Measurements from ENCODE around the gene ADCYAP1R1.

The ADCYAP1R1 gene

DNA sequence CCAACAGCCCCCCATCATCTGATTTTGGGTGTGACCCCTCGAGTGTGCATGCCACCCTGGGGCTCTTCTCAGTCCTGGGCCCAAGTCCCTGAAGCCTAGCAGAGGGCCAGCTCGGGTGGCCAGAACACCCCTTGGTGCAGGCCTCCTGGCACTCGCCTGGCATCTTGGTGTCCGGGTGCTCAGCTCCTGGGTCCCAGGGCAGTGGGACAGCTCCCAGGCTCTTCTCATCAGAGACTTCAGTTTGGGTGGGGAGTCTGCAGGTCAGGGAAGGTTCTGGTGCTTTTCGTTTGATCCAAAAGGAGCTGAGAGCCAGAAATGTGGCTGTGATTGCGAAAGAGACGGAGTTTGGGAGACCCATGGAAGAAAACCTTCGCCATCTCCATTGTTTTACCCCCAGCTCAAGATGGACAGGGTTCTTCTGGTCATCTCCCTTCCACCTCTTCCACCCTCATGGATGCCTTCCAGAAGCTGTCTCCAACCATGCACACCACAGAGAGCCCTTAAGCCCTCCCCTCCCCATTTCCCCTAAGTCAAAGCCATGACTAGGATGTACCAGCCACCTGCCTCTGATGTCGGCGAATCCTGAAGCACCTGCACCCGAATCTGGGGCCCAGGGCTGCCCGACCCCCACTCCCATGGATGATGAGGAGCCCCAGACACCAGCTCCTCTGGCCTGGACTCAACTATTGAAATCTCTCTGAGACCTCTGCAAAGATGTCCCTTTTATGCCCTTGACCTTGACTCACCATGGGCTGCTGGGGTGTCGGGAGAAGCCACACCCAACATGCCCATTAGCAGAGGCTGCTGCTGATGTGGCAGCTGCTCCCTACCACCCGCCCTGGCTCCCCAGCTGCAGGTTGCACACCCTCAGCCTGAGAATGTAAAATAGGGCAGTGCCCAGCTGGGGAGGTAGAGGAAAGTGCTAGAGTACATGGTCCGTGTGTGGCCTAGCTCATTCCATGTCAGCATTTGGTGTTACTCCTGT, 55.3 kb downstream of the ADCYAP1R1 start:
- DNase-seq: peak; percentile 23

GRCh38 chr7:31108097-31108657, 56.1 kb downstream of the ADCYAP1R1 start:
- peak; percentile 0 for DNase-seq

DNA sequence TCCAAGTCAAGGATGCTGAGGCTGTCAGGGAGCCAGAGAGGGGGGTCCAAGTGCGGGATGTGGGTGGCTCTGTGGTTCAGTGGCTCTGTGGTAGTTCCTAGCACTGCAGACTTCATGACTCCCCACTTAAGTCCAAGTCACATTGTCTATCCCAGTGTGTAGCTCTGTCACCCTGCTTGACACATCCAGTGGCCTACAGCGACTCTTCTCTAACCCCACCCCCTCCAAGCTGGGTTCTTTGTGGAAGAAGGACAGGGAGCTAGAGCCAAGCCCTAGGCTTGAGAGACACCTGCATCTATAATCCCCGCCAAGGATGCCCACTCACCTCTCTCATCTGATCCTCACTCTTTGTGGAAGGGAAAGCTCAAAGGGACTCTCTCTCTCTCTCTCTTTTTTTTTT, 57.6 kb downstream of the ADCYAP1R1 start:
- no peak for DNase-seq

- DNase-seq: no peak
These were observed 58.4 kb downstream of the ADCYAP1R1 start for GRCh38 chr7:31110331-31111108.

DNA sequence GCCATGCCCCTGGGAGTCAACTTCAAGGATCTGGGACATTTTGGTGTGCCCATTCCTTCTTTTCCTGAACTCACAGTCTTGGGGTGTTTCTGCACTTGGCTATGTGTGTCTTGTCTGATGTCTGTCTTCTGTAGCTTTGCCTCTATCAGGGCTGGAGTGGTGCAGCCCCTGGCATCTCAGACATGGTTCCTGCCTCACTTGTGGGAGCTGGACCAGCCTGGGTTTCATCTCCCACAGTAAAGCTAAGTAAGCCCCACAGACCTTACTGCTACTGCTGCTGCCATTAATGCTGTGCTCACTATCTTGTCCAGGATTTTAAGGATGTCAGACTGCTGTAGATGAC, 59.0 kb downstream of the ADCYAP1R1 start:
- no peak for DNase-seq

GRCh38 chr7:31113660-31114059, 61.6 kb downstream of the ADCYAP1R1 start:
- no peak for DNase-seq

DNA sequence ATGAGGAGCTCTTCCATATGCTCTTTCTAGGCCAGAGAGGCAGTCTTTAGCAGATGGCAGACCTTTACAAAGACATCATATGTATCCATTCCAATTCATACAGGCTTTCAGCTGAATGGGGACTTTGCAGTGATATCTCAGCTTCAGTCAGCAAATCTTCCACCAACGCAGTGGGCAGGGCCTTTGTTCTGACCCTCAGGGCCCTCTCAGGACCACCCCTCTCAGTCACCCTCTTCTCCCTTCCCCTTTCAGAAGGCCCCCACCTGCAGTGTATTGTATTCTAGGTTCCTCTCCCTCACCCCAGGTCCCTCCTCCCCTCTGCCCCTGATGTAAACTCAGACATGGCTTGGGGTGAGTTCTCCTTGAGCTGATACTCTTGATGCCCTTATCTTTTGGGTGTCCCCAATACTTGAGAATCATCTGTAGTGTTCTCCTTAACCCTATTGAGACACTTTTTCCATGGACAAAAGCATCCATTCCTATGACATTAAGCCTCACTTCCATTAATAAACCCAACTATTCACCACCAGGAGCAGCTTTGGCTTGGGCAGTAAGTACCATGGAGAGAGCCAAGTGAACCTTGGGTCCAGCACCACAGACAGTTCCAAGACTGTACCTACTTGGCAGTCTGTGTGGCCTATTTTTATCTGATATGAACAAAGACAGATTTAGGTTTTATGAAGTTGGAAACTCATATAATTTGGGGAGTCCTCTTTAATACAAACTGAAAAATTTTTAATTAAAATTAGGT, 62.7 kb downstream of the ADCYAP1R1 start:
- DNase-seq: no peak

DNA sequence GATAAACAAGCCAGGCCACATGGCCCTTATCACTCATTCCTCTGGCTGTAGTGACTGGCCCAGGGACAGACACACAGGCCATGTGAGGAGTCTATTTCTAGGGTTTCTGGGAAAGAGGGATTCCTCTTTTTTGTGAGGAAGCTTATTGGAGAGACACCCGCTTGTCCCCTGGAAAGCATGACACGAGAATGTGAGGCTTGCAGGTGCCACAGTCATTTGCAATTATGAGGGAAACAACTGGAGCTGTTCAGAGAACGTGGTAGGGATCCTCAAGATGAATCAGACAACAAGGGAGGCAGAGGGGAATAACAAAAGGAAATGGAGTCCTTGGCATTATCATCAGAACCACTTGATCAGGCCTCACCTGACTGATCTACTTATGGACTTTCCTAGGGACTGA, 64.5 kb downstream of the ADCYAP1R1 start:
- no peak for DNase-seq

DNA sequence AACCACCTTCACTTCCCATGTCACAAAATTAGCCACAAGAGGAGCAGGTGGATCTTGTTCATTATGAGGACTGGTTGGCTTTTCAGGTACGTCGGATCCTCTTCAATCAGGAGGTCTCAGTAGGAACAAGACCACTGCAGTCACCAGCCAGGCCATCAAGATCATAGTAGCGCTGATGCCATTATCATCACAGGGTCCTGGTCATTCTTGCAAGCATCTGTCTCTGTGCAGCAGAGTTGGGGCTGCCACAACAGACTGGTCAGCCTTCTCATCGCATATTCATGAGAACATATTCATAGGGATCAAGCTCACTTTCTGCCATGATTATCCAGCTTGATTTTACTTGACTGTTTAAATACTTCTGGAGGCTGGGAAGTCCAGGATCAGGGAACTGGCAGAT, 67.1 kb downstream of the ADCYAP1R1 start:
- DNase-seq: no peak

DNA sequence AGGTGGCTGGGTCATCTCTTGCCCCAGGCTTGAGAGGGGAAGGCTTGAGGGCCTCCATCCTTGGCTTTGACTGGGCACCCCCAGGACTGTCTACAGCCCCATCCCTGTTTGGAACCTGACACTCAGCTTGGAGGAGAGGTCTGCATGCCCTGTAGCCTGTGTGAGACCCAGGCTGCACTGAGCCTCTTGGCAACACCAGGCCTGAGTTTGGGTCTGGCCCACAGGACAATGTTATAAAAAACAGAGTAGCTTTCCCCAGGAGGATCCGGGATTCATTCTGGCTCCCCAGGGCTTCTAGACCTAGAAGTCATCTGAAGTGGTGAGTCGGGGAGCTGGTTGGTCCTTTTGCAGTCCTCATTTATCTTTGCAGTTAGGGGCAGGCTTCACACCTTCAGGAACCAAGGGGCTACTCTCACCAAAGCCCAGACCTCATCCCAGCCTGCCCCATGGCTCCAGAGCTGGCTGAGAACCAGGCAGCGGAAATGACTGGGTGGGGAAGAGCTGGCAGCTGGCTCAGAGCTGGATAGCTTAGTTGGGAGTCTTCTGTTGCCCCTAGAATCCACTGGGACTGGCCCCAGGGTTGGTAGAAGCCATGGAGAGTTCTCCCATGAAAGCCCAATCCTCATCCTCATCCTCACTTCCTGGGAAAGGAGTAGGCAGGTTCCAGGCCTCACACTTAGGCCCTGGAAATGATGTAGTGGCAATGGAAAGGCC, 68.8 kb downstream of the ADCYAP1R1 start:
- no peak for DNase-seq

GRCh38 chr7:31121601-31122000, 69.5 kb downstream of the ADCYAP1R1 start:
- no peak for DNase-seq

- peak; percentile 60 for DNase-seq
These were observed 70.5 kb downstream of the ADCYAP1R1 start for GRCh38 chr7:31122649-31123058.

- no peak for DNase-seq
These were observed 71.2 kb downstream of the ADCYAP1R1 start for GRCh38 chr7:31123321-31123720.

DNA sequence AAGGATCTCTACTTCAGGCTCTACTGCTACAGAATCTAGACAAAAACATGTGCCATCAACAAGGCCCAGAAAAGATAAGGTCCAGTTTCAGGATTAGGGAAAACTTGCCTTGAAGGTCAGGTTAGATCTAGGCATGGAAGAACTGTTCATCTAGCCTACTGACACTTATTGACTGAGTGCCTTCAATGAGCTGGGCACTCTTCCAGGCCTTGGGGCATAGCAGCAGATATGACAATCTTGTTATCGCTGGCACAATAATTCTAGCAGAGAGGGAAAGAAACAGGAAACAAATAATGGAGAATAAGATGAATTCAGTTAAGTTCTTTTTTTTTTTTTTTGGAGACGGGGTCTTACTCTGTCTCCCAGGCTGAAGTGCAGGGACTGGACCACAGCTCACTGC, 71.6 kb downstream of the ADCYAP1R1 start:
- no peak for DNase-seq

DNA sequence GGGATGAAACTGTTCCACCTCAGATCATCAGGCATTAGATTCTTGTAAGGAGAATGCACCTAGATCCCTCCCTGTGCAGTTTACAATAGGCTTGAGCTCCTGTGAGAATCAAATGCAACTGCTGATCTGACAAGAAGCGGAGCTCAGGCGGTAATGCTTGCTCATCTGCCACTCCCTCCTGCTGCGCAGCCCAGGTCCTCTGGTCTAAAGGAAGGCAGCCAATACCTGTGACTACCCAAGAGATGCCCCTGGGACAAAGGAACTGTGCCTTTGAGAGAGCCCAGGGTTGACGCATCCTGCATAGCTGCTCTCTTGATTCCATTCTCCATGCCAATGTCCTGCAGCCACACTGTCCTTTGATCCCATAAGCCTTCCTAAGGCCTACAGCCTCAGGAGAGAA, 73.1 kb downstream of the ADCYAP1R1 start:
- no peak for DNase-seq

GRCh38 chr7:31126976-31127375, 74.9 kb downstream of the ADCYAP1R1 start:
- no peak for DNase-seq

GRCh38 chr7:31129067-31129466, 77.0 kb downstream of the ADCYAP1R1 start:
- no peak for DNase-seq

- DNase-seq: no peak
These were observed 81.4 kb downstream of the ADCYAP1R1 start for GRCh38 chr7:31133497-31133896.

DNA sequence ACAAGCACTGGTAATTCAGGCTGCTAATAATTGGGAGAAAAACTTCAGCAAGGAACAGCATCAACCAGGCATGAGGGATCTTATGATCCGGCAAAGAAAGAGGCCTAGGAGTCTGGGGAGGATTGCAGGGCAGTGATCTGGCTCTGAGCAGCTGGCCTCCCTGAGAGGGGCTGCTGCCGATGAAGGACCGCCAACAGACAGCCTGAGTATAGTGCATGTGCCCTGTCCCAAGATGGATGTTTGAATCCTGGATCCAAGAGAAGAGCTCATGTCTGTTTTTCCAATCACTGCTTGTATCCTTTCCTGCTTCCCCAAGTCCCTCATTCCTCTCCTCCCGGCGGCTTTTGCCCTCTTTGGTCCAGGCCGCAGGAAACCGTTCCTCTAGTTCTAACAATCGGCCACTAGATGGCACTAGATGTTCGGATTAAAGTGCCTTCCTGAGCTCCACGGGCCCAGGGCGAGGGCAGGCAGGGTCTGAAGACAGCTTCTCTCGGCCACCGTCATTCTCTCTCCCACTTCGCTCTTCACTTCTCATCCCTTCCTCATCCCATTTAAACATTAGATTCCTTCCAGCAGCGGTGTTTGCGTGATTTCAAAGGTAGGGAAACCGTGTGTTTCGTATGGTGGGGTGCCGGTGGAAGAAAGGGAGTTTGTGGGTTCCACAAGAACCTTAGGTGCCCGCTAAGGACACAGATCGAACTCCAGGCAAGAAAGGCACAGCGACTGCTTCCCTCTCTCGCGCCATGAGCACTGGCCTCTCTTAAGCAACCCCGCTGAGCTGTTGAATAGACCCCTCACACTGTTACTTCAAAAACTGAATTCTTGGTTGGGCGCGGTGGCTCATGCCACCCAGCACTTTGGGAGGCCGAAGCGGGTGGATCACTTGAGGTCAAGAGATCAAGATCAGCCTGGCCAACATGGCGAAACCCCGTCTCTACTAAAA, 82.4 kb downstream of the ADCYAP1R1 start:
- DNase-seq: peak; percentile 74

DNA sequence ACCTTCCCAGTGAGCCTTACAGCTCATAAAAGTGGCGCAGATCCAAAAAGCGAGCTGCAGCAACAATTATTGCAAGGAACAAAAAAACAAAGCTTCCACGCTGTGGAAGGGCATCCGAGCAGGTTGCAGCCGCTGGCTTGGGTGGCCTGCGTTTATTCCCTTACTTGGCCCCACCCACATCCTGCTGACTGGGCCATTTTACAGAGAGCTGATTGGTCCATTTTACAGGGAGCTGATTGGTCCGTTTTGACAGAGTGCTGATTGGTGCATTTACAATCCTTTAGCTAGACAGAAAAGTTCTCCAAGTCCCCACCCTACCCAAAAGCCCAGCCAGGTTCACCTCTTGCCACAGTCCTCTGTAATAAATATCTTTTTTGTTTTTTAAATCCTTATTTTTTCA, 85.1 kb downstream of the ADCYAP1R1 start:
- no peak for DNase-seq

DNA sequence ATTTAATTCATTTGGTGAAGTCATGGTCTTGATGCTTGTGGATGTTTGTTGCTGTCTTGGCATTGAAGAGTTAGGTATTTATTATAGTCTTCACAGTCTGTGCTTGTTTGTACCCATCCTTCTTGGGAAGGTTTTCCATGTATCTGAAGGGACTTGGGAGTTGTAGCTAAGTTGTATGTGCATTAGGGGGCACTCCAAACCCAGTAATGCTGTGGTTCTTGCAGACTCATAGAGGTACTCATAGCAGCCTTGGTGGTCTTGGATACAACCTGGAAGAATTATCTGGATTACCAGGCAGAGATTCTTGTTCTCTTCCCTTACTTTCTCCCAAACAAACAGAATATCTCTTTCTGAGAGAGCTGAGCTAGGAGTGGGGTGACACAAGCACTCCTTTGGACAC, 93.2 kb downstream of the ADCYAP1R1 start:
- DNase-seq: no peak
